ENCODE results near the gene BRD9.
"Not testable (repeated sequence)": the region's sequence is repeated elsewhere in the genome, so short reads cannot be mapped to it uniquely, and the experiment has no call there.

BRD9 gene

GRCh38 chr5:892394-893136, at the start of gene BRD9, which contains the start of gene TRIP13:
TSS of gene BRD9 (minus strand) at chr5:892801. CDS start at chr5:892657, 144 bp downstream.
TSS of gene TRIP13 (plus strand) at chr5:892884. CDS start at chr5:892999, 115 bp downstream.
- peak; percentile 58 to 76 for DNase-seq

- DNase-seq = not testable (repeated sequence)
These were observed 48.1 kb upstream of the BRD9 start for GRCh38 chr5:940741-941140.

- no peak for DNase-seq
These were observed 46.8 kb upstream of the BRD9 start for GRCh38 chr5:939368-939767.

GRCh38 chr5:937151-937924, 44.7 kb upstream of the BRD9 start:
- no peak for DNase-seq

- DNase-seq = no peak
These were observed 43.8 kb upstream of the BRD9 start for GRCh38 chr5:936149-937144.

GRCh38 chr5:935510-936084, 43.0 kb upstream of the BRD9 start:
- no peak for DNase-seq

- not testable (repeated sequence) for DNase-seq
These were observed 41.9 kb upstream of the BRD9 start for GRCh38 chr5:934381-934967.

GRCh38 chr5:933951-934350, 41.4 kb upstream of the BRD9 start:
- not testable (repeated sequence) for DNase-seq

- no peak for DNase-seq
These were observed 40.8 kb upstream of the BRD9 start for GRCh38 chr5:933251-933861.

- no peak for DNase-seq
These were observed 40.1 kb upstream of the BRD9 start for GRCh38 chr5:932628-933250.

- DNase-seq = no peak
These were observed 39.6 kb upstream of the BRD9 start for GRCh38 chr5:932151-932627.

- DNase-seq = no peak
These were observed 39.1 kb upstream of the BRD9 start for GRCh38 chr5:931570-932145.

GRCh38 chr5:930866-931265, 38.3 kb upstream of the BRD9 start:
- DNase-seq = no peak

GRCh38 chr5:929596-929995, 37.0 kb upstream of the BRD9 start:
- DNase-seq = no peak

- DNase-seq = not testable (repeated sequence)
These were observed 36.6 kb upstream of the BRD9 start for GRCh38 chr5:929182-929581.

- DNase-seq = no peak
These were observed 34.8 kb upstream of the BRD9 start for GRCh38 chr5:927172-928015.

GRCh38 chr5:926417-927171, 34.0 kb upstream of the BRD9 start:
- no peak for DNase-seq

- peak in 1 of 2 donors; percentile 71 for DNase-seq
These were observed 30.8 kb upstream of the BRD9 start for GRCh38 chr5:923281-923873.
